ENCODE data around the gene CALCOCO1.
"Not testable (repeated sequence)": the region's sequence is repeated elsewhere in the genome, so short reads cannot be mapped to it uniquely, and the experiment has no call there.

Gene CALCOCO1, protein sequence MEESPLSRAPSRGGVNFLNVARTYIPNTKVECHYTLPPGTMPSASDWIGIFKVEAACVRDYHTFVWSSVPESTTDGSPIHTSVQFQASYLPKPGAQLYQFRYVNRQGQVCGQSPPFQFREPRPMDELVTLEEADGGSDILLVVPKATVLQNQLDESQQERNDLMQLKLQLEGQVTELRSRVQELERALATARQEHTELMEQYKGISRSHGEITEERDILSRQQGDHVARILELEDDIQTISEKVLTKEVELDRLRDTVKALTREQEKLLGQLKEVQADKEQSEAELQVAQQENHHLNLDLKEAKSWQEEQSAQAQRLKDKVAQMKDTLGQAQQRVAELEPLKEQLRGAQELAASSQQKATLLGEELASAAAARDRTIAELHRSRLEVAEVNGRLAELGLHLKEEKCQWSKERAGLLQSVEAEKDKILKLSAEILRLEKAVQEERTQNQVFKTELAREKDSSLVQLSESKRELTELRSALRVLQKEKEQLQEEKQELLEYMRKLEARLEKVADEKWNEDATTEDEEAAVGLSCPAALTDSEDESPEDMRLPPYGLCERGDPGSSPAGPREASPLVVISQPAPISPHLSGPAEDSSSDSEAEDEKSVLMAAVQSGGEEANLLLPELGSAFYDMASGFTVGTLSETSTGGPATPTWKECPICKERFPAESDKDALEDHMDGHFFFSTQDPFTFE

DNA sequence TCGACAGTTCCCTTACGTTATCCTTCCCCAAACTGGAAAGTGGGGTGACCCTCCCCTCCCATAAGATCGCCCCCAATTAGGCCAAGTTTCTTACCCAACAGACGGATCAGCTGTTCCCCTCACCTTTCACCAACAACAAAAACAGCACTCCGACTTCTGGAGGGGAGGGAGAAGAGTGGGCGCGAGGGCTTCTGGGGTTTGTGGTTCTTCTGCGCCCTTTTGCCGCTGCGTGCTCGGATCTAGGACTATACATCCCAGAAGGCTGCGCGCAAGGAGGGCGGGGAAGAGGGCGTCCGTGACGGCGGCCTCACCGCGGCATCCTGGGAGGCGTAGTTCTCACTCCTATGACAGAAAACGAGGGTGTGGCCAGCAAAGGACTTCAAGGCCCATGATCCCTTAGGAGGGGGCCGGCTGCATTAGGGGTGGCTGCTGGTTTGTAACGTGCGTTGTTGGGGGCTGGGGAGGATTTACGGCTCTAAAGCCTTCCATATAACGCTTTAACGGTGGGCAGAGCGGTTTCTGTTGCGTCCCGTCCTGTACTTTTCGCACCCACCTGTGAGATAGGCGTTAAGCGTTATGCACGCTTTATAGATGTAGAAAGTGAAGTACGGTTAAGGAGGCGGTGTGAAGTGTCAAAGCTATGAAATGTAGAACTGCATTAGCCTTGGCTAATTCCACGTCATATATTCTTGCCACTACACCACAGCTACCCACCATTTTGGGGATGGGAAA lies at the start of gene CALCOCO1:
TSS of gene CALCOCO1 (minus strand) at position 143 of the 732 bp plus-strand sequence. CDS start 2,210 bp downstream, outside the sequence.
- peak; percentile 98 for DNase-seq

DNA sequence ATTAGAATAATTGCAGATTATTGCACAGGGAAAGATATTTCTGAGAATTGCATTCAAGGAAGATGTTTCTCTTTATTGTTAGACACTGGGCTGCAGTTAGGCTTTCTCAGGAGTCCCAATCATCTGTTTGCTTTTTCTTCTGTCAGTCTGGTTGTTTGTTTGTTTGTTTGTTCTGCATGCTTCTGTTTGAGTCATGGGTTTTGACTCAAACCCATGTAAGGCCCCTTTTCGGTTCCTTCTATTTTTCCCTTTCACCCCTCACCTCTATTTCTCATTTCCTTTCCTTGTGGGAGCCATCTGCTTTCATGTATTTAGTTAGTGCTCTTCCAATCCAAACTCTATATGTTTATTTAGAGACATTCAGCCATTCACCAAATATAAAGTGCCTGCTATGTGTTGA lies 49.6 kb upstream of the CALCOCO1 start:
- no peak for DNase-seq

DNA sequence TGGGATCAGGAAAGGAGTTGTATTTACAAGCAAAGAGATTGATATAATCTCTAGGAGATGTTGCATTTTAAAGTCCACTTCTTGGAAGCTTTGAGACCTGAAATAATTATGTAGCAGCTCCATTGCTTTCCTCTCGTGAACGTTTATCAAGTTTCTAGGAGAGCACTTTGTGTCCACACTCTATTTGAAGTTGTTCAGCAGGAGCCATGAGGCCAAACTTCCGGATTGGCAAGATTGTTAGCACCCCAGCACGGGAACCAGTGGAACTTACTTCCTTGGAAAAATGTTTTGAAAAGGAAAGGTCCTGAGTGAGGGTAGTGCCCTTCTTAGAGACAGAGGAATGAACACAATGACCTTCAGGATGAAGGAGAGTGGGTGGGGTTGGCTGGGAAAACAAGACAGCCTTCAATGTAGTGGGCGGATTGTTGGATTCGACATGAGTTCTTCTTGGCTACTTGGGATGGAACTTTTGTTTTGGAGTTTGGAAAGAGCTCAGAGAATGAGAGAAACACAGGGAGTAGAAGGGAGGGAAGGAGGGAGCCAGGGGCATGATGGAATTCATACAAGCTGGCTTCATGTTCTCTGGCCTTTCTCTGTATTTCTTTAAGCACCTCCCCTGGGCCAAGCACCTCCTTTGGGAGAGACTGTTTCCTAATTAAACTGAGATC lies 48.4 kb upstream of the CALCOCO1 start:
- DNase-seq = no peak

DNA sequence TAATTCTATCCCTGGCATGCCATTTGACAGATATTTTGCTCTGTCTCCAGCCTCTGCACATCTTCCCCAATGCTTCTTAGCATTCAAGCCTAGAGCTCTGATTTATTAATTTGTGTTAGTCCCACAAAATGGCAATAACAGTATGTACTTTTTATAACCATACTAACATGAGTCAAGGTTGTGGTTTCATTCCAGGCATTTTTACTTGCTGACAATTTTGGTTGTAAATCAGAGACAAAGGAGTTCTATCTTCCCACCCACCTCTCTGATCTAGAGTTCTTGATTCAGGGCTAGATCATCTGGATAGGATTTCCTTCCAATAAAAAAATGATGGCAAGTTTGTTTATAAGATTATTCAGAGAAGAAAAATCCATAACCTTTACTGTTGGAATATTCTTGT lies 43.0 kb upstream of the CALCOCO1 start:
- no peak for DNase-seq

DNA sequence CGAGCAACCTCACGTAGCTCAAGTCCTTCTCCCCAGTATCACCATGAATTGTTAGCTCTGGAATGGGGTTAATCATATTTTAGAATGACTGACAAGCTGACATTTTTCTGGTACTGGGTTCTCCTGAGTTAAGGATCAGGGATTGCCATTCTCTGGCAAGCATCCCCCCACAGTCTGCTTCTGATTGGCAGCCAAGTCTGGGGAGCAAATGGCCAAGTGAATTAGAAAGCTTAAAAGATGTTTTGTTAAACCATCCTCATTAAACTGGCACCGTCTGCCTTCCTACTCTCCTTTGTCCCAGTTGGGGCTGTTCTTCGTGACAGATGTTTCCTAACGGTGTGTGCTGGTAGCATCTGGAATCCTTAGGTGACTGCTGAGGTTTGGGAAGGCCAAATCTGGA lies 41.7 kb upstream of the CALCOCO1 start:
- DNase-seq = no peak

DNA sequence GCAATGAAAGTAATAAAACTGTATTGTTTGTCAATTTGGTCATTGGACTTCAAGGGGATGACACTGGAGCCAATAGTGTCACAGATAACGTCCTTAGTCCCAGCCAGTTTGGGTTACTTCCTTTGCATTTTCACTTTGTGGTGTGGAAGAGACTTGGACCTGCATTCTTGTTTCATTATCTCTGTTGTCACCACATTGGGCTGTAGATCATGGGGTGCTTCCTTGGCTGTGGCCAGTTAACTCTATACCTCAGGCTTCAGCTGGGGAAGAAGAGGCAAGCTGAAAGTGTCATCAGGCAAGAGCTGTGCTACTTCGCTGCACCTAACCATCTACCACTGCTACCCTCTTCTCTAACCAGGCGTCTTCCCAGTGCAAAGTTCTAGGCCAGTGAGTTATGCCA lies 39.6 kb upstream of the CALCOCO1 start:
- DNase-seq = no peak

DNA sequence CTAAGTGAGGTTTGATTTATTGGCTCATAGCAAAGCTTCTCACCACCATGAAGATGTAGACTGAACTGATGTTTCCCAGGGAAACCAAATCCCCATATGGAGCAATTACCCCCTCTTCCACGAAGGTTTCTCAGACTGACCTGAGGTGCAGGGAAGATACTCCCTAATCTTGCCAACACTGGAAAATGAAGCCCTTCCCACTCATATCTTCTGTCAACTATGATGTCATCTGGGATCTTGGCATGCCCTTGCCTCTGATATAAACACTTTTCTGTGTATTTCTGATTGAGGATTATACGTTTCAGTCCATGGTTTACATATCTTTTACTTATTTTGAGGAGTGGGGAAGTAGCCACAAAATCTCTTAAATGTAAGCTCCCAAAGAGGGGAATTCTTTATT lies 38.6 kb upstream of the CALCOCO1 start:
- DNase-seq = no peak

DNA sequence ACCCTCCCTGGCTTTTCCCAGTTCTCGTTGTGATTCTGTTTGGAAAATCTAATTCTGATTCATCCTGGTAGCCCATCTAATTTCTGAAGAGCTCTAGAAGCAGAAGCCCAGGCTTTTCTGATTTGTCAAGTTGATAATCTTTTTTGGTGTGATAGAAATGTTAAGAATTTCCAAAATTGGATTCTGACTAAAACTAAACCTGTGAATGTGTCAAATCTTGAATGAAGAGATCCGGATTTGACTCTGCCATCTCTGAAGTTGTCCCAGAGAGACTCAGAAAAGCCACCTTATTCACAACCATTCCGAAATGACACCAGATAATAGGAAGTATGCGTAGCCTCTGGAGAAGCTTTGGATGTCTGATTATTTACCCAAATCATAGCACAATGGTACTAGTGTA lies 37.4 kb upstream of the CALCOCO1 start:
- no peak for DNase-seq

DNA sequence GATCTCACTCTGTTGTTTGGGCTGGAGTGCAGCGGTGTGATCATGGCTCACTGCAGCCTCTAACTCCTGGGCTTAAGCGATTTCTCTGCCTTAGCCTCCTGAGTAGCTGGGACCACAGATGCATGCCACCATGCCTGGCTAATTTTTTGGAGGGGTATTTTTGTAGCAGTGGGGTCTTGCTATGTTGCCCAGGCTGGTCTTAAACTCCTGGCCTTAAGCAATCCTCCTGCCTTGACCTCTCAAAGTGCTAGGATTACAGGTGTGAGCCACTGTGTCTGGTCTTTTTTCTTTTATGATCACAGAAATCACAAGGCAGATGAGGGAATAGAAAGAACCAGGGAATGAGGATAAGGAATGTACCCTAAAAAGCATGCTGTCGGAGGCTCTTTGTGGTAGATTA lies 35.5 kb upstream of the CALCOCO1 start:
- not testable (repeated sequence) for DNase-seq

DNA sequence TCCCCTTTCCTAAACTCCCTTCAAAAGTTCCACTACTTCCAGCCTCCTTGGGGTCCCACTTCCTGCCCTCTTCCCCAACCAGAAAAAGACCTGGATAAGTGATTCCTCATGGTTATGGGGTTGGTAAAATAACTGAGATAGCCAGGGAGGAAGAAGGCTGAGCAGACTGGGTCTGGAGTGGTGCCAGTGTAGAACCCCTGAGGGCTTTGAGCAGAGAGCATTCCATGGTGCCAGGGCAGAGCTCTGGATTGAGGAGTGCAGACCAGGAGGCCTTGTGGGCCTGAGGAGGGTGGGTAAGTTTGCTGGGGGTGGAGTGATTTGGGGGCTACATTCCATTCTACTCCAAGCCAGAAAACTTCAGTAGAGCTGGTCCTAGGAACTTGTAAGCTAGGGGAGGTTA lies 34.1 kb upstream of the CALCOCO1 start:
- no peak for DNase-seq

DNA sequence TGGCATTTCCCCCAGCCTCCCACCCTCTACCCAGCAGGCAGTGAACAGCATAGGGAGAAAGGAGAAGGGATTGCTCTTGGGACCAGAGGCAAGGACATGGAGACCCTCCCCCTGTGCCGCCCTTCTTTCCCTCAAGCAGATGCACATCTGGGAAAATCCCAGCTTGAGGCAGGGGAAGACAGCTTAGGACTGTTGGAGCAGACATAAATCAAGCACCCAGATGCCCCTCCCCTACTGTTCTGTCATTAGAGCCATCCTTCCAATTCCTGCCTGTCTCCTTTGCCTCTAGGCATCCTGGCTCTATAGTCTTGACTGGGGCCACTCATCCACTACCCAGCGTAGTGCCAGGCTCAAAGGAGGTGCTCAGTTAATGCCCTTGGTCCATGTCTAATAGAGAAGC lies 32.0 kb upstream of the CALCOCO1 start:
- no peak for DNase-seq

DNA sequence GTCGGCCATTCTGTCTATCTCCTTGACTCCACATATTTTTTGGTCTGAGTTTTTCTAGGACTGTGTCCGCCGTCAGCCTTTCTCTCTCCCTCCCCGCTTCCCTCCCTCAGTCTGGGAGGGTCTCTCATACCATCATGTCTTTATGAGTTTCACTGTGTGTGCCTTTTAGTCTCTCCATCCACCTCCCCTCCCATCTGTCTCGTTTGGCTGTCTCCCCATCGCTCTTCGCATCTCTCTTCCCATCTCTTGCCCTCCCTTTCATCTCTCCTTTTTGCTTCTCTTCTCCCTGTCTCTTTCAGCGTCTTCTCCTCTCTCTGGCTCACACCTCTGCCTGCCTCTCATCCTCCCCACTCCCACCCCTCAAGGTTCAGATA lies 31.5 kb upstream of the CALCOCO1 start:
- no peak for DNase-seq

DNA sequence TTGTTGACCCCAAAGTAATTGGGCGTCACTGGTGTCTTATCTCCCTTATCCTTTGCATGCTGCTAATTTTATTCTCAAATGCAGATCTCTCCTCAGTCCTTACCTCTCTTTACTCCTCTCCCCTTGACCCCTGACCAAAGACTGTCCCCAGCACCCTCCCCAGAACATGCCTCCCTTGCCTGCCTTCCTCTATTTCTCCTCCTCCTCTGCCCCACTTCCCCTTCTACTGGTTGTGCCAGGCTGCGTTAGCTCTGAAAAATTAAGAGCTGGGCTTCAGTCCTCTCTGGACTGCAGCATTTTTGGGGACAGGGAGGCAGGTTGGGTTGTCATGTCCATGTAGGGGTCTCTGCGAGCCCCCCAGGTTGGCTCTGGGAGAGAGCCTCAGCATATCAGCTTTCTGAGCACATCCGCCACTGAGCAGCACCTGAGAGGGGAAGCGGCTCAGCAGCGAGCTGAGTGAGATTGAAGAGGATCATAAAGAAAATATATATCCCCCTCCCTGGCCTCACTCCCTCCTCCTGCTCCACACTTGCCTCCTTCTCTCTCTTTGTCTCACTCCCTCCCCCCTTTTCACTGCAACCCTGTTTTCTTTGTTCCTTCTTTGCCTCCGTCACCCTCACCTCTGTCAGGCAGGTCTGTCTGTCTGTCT lies 31.0 kb upstream of the CALCOCO1 start:
- DNase-seq = no peak

DNA sequence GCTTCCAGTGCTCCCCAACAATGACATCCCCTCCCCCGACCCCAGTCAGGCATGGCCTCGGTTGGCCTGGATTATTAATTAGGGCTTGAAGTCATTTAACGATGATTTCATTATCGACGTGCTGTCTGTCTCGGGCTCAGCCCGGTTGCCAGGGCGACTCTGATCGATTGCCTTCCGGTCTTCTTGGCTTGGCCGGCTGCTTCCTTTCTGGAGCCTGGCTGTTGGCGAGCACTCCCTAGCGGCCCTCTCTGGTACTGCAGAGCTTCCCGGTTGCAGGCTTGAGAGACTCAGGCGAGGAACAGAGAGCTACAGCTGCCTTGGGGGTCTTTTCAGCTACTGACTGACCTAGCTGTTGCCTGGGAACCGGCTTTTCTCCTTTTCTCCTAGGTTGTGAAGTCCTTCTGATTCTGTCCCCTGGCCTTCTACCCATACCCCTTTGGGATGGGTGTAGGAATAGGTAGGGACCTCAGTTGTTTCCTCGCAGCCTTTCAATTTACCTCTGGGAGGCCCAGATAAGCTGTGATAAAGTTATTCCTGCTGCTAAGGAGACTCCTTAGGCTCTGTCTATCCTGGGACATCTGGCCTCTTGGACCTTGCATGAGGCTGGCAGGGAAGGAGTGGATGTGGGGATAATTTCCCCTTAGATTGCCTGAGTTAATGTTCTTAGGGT lies 30.0 kb upstream of the CALCOCO1 start:
- DNase-seq = peak; percentile 54

DNA sequence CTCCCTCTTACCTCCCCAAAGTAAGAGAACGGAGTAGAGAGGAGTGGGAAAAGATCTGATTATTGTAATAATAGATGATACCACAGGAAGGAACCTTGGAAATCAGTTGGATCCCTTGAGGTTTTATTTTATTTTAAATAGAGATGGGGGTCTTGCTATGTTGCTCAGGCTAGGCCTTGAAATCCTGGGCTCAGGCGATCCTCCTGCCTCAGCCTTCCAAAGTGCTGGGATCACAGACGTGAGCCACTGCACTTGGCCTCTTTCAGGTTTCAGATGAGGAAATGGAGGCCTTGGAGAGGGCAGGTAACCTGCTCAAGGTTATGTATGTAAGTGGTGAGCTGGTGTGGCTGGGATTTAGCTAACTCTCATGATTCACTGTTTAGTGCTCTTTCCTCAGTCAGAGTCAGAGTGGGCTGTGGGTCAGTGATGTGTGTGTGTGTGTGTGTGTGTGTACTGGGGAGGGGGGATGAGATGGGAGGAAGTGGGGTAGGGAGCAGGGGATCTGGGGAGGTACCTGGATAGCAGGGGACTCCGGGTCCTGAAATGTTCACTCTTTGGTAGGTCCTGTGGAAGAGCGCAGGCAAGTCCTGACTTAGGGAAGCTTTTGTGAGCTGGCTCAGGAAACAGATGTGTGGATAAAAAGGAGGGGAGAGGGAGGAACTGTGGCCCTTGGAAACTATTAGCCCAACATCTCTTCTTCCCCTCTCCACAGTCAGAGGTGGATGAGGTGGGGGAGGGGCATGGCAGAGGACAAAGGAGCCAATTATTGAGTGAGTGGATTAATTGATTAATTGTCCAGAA lies 29.2 kb upstream of the CALCOCO1 start:
- DNase-seq = no peak

DNA sequence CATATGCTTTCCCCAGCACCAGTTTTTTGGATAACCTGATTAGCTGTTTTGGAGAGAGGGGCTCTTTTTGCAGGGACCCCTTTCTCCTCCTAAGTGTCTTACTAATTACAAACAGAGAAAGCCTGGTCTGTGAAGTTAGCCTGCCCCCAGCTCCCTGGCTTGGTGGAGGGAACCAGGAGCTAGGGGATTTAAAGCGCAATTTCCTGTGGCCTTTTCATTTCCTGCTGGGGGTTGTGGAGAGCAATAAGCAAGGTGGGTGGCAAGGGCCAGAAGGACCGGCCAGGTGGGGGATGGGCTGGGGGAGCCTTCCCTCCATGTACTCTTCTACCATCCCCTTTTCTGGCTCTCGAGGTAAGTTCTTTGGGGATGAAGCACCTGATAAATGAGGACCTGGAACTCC lies 28.6 kb upstream of the CALCOCO1 start:
- DNase-seq = no peak

DNA sequence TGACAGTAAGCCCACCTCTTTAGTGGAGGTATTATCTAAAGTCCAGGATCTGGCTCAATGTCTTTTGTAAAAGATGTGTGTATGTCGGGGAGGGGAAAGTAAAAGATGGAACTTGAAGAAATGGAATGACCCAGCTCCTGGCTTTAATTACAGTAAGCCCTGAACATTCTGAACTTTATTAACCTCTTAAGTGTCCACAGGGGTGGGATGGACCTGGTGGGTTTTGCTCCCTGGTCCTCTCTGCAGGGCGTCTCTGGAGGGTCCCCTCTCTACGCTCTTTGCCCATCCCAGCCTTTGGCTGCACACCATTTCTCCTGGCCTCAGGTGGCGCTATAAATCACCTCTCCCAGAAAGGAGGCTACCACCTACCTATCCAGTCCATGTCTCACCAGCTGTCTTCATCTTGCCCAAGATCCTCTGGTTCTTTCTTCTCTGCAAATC lies 28.2 kb upstream of the CALCOCO1 start:
- DNase-seq = no peak

DNA sequence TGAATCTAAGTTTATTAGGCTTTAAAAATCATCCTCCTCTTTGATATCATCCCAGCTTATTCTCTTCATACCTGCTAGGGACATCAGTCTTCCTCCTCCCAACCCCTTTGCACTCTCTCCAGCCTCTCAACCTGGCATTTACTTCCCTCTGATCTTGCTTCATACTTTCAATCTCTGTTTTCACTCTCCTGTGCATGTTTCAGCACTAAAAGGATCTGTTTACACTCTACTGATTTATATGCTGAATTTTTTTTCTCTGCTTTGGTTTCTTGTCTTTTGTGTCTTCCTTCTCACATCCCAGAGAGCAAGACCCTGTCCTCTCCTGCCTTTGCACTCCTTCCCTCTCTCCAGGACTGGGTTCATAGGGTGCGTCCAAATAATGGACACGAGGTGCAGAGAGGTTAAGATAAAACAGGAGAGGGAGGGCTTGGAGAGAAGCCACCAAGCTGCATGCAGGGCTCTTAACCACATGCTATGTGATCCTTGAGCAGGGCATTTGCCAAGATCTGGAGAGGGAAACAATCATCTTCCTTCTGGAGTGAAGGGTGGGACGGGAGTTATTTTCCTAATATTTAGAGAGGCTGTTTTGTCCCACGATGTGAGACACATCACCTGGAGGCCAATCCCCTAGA lies 27.5 kb upstream of the CALCOCO1 start:
- DNase-seq = no peak

DNA sequence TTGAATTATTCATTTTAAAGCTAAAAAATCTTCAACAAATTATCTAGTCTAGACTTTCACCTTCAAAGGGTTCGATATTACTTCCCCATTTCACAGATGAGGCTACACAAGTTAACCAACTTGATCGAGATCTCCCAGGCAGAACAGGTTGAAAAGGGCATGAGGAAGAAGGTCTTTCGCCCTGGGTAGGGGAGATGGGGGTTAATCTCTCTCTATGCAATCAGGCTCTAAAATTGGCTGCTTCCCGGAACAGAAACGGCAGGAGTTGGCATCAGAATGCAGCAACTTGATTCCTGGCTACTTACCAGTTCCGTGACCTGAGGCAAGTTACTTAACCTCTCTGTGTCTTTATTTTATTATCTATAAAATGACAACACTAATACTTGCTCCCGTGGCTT lies 26.9 kb upstream of the CALCOCO1 start:
- DNase-seq = no peak

DNA sequence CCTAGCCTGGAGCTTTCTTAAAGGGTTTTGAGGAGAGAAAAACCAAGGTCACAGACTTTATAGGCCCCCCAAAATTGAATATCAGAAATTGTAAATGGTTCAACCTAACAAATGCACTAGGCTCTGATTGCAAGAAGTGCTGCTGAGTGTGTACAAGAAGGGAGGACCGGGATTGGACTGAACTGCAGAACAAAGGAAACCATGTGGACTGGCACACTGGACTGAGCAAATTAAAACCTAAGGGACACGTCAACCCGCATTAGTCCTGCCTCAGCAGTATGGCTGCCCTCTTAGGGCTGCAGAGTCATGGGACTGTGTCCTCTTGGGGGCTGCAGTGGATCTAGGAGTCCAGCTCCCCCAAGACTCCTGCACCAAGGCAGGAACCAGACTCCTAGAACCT lies 25.4 kb upstream of the CALCOCO1 start:
- no peak for DNase-seq

DNA sequence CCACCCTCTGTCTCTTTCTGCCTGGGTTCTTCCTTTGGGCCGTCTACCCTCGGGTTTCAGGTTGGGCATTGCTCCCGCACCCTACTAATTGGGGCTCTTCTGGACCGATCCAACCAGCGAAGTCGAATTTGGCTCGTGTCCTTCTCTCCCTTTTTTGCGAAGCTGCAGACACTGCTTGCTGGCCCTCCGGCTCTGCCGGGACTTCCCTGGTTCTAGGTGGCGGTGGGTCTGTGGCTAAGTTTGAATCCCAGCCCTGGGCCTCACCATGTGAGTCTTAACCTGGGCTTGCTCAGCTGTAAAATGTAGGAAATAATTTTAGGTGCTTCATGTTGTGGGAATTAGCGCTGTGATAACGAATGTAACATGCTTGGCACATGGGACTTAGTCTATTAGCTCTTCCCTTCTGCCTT lies 24.9 kb upstream of the CALCOCO1 start:
- DNase-seq = no peak

Measured in NCI-H526 treated with DMSO at 0.1 percent for 48 hours (cell line).